A549 (cell line): ENCODE results near the gene CTNNBL1. TPM values are rescaled to one million over a fixed set of nuclear protein-coding genes. Genes with fewer than 3 reads are reported as not detected.

Experiments used
- ATAC-seq, 2 experiments: fragments of 200-7000 bp in 1 of 2; fragments of >200 bp in 1 of 2; cut with Nextera tagmentation in 1 of 2; cut with Tn5 transposase in 1 of 2; 3 replicates each; pipeline versions ENCODE4 v1.8.0 to v1.9.1; 2018 to 2020; ENCODE audit warnings: mild to moderate bottlenecking in 1 of 2, moderate library complexity in 1 of 2
- CTCF ChIA-PET: fragments of 300-600 bp; sonication (Branson Sonifier 250); formaldehyde crosslinking; extraction: SDS; loops from one replicate; lab custom pipeline; 2021; ENCODE audit warnings: antibody characterized with exemption, inconsistent platforms; lab: Yijun Ruan, JAX
- POLR2A ChIA-PET: fragments of 350-600 bp; formaldehyde crosslinking; extraction: SDS; loops from one replicate; lab custom pipeline; 2021; ENCODE audit warnings: antibody characterized with exemption, inconsistent platforms; lab: Yijun Ruan, JAX
- DNase-seq, 2 experiments: peaks; one replicate each; pipeline versions ENCODE4 v3.0.0 to v3.0.0-alpha.2; 2011 to 2016; ENCODE audit warnings: low read depth in 1 of 2, low spot score in 1 of 2
- FAIRE-seq: peaks from 2 replicates; lab custom pipeline; 2011; peaks lifted over from hg19 to GRCh38; lab: Jason Lieb, UNC
- H3K27ac ChIP-seq, 2 experiments: fragments of >200 bp; sonication (Bioruptor Twin); formaldehyde crosslinking; 3 replicates each; pipeline ENCODE4 v1.5.1; 2016 to 2017
- H3K4me1 ChIP-seq: fragments of >200 bp; sonication (Bioruptor Twin); formaldehyde crosslinking; 3 replicates; pipeline ENCODE4 v1.6.1; 2016
- H3K4me2 ChIP-seq: fragments of >200 bp; sonication (Bioruptor Twin); formaldehyde crosslinking; 3 replicates; pipeline ENCODE4 v1.6.1; 2016
- H3K4me3 ChIP-seq: fragments of >200 bp; sonication (Bioruptor Twin); formaldehyde crosslinking; 3 replicates; pipeline ENCODE4 v1.5.1; 2016
- H3K9me3 ChIP-seq: fragments of >200 bp; sonication (Bioruptor Twin); formaldehyde crosslinking; 3 replicates; pipeline ENCODE4 v1.6.1; 2016
- CBX8 ChIP-seq: fragments of 200-600 bp; sonication (generic); IDR thresholded peaks from 2 replicates; pipeline ENCODE4 v1.6.1; 2016
- CEBPB ChIP-seq, 2 experiments: fragments of >200 bp in 1 of 2; sonication (Bioruptor Twin) in 1 of 2; formaldehyde crosslinking in 1 of 2; IDR thresholded peaks; 2 replicates each; pipeline ENCODE4 v1.6.1; 2012 to 2016
- CHD4 ChIP-seq: fragments of 200-600 bp; sonication (generic); IDR thresholded peaks from 2 replicates; pipeline ENCODE4 v1.6.1; 2016; ENCODE audit warnings: antibody characterized with exemption, mild to moderate bottlenecking, borderline replicate concordance
- EP300 ChIP-seq, 2 experiments: fragments of >200 bp; sonication (Bioruptor Twin); formaldehyde crosslinking; IDR thresholded peaks; 2 replicates in 1 of 2; 3 replicates in 1 of 2; pipeline ENCODE4 v1.6.1; 2016 to 2017
- ESRRA ChIP-seq: fragments of 150-350 bp; IDR thresholded peaks from 2 replicates; pipeline ENCODE4 v1.6.1; 2014; ENCODE audit warnings: mild to moderate bottlenecking, low read length, borderline replicate concordance
- FOSL2 ChIP-seq, 2 experiments: fragments of 450-650 bp in 1 of 2; fragments of >200 bp in 1 of 2; sonication (Bioruptor Twin) in 1 of 2; formaldehyde crosslinking; IDR thresholded peaks; 2 replicates each; pipeline versions ENCODE4 v1.5.0 to v1.6.1; 2016 to 2020; ENCODE audit warnings: mild to moderate bottlenecking in 1 of 2, moderate library complexity in 1 of 2
- JUN ChIP-seq, 2 experiments: fragments of >200 bp; sonication (Bioruptor Twin); formaldehyde crosslinking; IDR thresholded peaks; 2 replicates in 1 of 2; 3 replicates in 1 of 2; pipeline ENCODE4 v1.6.1; 2016 to 2017
- NR3C1 ChIP-seq: fragments of >200 bp; sonication (Bioruptor Twin); formaldehyde crosslinking; IDR thresholded peaks from 3 replicates; pipeline ENCODE4 v1.6.1; 2017
- POLR2AphosphoS2 ChIP-seq: conservative IDR thresholded peaks from 2 replicates; pipeline ENCODE4 v1.6.1; 2012; ENCODE audit warnings: low read length, improper control_type of control experiment, inconsistent platforms
- RCOR1 ChIP-seq: fragments of 150-350 bp; IDR thresholded peaks from 2 replicates; pipeline ENCODE4 v1.6.1; 2014; ENCODE audit warnings: antibody characterized with exemption, low read length, low read depth
- ZC3H11A ChIP-seq: fragments of 450-650 bp; IDR thresholded peaks from 2 replicates; pipeline ENCODE4 v1.6.1; 2014; ENCODE audit warnings: antibody characterized with exemption, mild to moderate bottlenecking
- WGBS: methylation state at CpG from one replicate; pipeline ENCODE4 v1.1.6; 2017; ENCODE audit errors: missing lambda C conversion rate; 5-methylcytosine and 5-hydroxymethylcytosine counted together
- polyA plus RNA-seq, 4 experiments: library from polyadenylated mRNA; depleted of rRNA in 3 of 4; stranded (reverse); fragments of >200 nt; fragmentation: RNase III in 1 of 4; extraction: RNeasy Plus Mini Kit Qiagen cat#74134 plus additional on column Dnase treatment in 1 of 4; gene quantifications; 2 replicates in 3 of 4; 3 replicates in 1 of 4; pipeline ENCODE4 v1.2.3, GENCODE V29; 2011 to 2017
- TF ChIP-seq, protein P1 (sequence below): fragments of >200 bp; sonication (Bioruptor Twin); formaldehyde crosslinking; IDR thresholded peaks from 3 replicates; pipeline ENCODE4 v1.6.1; 2016
- TF ChIP-seq, protein P2 (sequence below): fragments of 250-450 bp; sonication (Bioruptor Pico); IDR thresholded peaks from 2 replicates; pipeline ENCODE4 v1.5.0; 2021; ENCODE audit warnings: mild to moderate bottlenecking, moderate library complexity, borderline replicate concordance
- TF ChIP-seq, protein P3 (sequence below): fragments of 150-350 bp; IDR thresholded peaks from 2 replicates; pipeline ENCODE4 v1.6.1; 2014; ENCODE audit warnings: low read depth, mild to moderate bottlenecking, low read length

Gene CTNNBL1
- polyA plus RNA-seq, 2 of the 4 experiments (the other 2 are of a cell fraction) = 41.0 to 59.9 TPM

DNA sequence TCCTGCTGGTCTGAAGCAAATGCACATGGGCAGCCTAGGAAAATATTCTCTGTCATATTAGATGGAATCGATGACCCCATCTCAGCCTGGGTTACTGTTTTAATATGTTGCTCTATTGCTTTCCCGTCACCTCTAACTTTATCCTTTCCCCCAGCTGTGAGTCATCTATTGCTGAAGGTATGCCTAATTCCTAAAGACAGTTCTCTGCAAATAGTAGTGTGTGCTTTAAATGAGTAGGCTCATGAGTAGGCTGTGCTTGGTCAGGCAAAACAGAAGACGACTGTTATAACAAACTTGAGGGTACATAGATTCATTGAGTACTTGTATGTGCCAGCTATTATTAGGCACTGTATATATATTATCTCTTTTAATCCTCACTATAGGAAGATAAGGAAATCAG lies 47.2 kb downstream of the CTNNBL1 start:
- TF ChIP-seq, protein P1, sequence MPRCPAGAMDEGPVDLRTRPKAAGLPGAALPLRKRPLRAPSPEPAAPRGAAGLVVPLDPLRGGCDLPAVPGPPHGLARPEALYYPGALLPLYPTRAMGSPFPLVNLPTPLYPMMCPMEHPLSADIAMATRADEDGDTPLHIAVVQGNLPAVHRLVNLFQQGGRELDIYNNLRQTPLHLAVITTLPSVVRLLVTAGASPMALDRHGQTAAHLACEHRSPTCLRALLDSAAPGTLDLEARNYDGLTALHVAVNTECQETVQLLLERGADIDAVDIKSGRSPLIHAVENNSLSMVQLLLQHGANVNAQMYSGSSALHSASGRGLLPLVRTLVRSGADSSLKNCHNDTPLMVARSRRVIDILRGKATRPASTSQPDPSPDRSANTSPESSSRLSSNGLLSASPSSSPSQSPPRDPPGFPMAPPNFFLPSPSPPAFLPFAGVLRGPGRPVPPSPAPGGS = no peak
- TF ChIP-seq FOSL2 (IDR thresholded peaks at IDR 0.05) = no peak
- TF ChIP-seq FOSL2 (CRISPR knock-in tag; IDR thresholded peaks at IDR 0.05) = 0 out of 2 replicates have a peak, but pooled peaks have one; percentile 18
- TF ChIP-seq, protein P2, sequence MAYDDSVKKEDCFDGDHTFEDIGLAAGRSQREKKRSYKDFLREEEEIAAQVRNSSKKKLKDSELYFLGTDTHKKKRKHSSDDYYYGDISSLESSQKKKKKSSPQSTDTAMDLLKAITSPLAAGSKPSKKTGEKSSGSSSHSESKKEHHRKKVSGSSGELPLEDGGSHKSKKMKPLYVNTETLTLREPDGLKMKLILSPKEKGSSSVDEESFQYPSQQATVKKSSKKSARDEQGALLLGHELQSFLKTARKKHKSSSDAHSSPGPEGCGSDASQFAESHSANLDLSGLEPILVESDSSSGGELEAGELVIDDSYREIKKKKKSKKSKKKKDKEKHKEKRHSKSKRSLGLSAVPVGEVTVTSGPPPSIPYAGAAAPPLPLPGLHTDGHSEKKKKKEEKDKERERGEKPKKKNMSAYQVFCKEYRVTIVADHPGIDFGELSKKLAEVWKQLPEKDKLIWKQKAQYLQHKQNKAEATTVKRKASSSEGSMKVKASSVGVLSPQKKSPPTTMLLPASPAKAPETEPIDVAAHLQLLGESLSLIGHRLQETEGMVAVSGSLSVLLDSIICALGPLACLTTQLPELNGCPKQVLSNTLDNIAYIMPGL (CRISPR knock-in tag) = no peak
- no peak for TF ChIP-seq CEBPB (IDR thresholded peaks at IDR 0.05)
- TF ChIP-seq EP300 (IDR thresholded peaks at IDR 0.05) = no peak
- ChIA-PET POLR2A (no interaction called here), CTCF (no interaction called here)
- H3K9me3 ChIP-seq = no peaks in the 10 kb centered on the region
- H3K27ac ChIP-seq = no peak overlapping the region
- H3K4me1 ChIP-seq = peaks cover 16% of the 10 kb centered on the region
- DNase-seq (peak in 1 of 2 experiments; percentile 10), ATAC-seq (peak; percentile 43 to 69; a peak in 4 of 6 replicates), FAIRE-seq (no peak)
- WGBS = 58% methylated on average over 3 of the region's 3 CpGs
- no peak overlapping the region for H3K4me3 ChIP-seq
- H3K4me2 ChIP-seq = peak overlapping the region; percentile 18; the same call in 2 of the 3 replicates

DNA sequence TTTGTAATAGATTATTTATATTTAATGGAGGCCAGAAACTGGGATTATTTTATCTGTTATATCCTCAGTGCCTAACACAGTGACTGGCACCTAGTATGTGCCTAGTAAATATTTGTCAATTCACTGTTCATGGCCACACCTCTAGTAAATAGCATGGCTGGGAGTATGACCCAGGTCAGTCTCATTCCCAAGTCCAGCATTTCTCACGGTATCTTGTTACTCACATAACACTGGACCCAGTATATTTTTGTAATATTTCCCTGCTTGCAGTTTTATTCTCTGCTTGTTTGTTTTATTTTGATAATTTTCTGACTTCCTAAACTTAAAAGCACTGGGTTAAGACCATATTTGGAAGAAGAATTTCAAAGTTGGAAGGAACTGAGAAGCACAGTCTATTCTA lies 47.7 kb downstream of the CTNNBL1 start:
- CTCF ChIA-PET = no interaction called here
- no peak for TF ChIP-seq CHD4
- TF ChIP-seq JUN (IDR thresholded peaks at IDR 0.05) = no peak
- no peak for TF ChIP-seq NR3C1
- peak in 1 of 2 experiments; percentile 53; a peak in 3 of 6 replicates for ATAC-seq
- H3K4me1 ChIP-seq = peaks cover 15% of the 10 kb centered on the region
- WGBS = 75% methylated on average over 1 of the region's 1 CpG
- H3K27ac ChIP-seq = no peak overlapping the region
- DNase-seq = peak in 1 of 2 experiments; percentile 24
- H3K4me2 ChIP-seq = peak overlapping the region; percentile 18; the same call in 2 of the 3 replicates
- no peak for FAIRE-seq
- no peaks in the 10 kb centered on the region for H3K9me3 ChIP-seq
- no peak overlapping the region for H3K4me3 ChIP-seq
- POLR2A ChIA-PET = no interaction called here

DNA sequence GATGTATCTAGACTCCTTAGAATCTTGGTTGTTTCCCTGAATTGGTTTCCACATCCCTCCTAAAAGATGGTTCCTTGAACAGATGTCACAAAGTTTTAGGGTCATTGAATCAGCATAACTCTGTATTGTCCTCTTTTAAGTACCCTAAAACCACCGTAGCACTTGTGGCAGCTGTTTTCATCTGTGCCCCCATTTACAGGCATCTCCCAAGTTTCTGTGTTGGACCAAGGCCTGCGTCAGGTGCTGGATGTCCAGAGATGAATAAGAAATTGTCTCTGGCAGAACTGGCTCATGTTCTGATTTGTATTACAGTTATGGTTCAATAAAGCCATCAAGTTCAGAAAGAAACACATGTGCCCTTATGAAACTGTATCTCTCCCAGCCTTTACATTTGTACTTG lies 48.3 kb downstream of the CTNNBL1 start:
- H3K27ac ChIP-seq = no peak overlapping the region
- ATAC-seq (no peak), DNase-seq (no peak), FAIRE-seq (no peak)
- no peaks in the 10 kb centered on the region for H3K9me3 ChIP-seq
- no peak overlapping the region for H3K4me2 ChIP-seq
- peaks cover 15% of the 10 kb centered on the region for H3K4me1 ChIP-seq
- no peak overlapping the region for H3K4me3 ChIP-seq
- no peak for TF ChIP-seq ZC3H11A
- no peak for TF ChIP-seq POLR2AphosphoS2
- TF ChIP-seq FOSL2 (IDR thresholded peaks at IDR 0.05) = no peak
- no peak for TF ChIP-seq FOSL2 (CRISPR knock-in tag; IDR thresholded peaks at IDR 0.05)
- no peak for TF ChIP-seq CBX8
- TF ChIP-seq, protein P3, sequence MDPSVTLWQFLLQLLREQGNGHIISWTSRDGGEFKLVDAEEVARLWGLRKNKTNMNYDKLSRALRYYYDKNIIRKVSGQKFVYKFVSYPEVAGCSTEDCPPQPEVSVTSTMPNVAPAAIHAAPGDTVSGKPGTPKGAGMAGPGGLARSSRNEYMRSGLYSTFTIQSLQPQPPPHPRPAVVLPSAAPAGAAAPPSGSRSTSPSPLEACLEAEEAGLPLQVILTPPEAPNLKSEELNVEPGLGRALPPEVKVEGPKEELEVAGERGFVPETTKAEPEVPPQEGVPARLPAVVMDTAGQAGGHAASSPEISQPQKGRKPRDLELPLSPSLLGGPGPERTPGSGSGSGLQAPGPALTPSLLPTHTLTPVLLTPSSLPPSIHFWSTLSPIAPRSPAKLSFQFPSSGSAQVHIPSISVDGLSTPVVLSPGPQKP = no peak
- TF ChIP-seq, protein P2 (CRISPR knock-in tag) = no peak
- TF ChIP-seq ESRRA = no peak
- no peak for TF ChIP-seq RCOR1
- ChIA-PET POLR2A (no interaction called here), CTCF (no interaction called here)
- WGBS = 97% methylated on average over 2 of the region's 2 CpGs
